Astrocyte (in vitro differentiated cells and primary cell): ENCODE measurements around the gene CYTH3. TPM values are rescaled to one million over a fixed set of nuclear protein-coding genes. Genes with fewer than 3 reads are reported as not detected.
A peak's percentile ranks its signal among the peaks of the same experiment; 100 is the strongest.

Experiments used
- DNase-seq: peaks from one replicate; pipeline ENCODE4 v3.0.0-alpha.2; 2010; ENCODE audit warnings: low read depth
- FAIRE-seq: peaks from 2 replicates; lab custom pipeline; 2011; peaks lifted over from hg19 to GRCh38; lab: Jason Lieb, UNC
- H2AFZ ChIP-seq: 2 replicates; pipeline ENCODE4 v1.6.0; 2012; ENCODE audit warnings: low read depth, low read length, inconsistent platforms
- H3K27ac ChIP-seq: 2 replicates; pipeline ENCODE4 v1.5.1; 2011; ENCODE audit warnings: low read depth, low read length, inconsistent platforms
- H3K27me3 ChIP-seq: 2 replicates; pipeline ENCODE4 v1.6.0; 2011; ENCODE audit warnings: low read length, inconsistent platforms; ENCODE audit not compliant: insufficient read depth
- H3K36me3 ChIP-seq: 2 replicates; pipeline ENCODE4 v1.5.1; 2011; ENCODE audit warnings: low read length, inconsistent platforms; ENCODE audit not compliant: insufficient read depth
- H3K4me1 ChIP-seq: 2 replicates; pipeline ENCODE4 v1.5.1; 2011; ENCODE audit warnings: low read length, inconsistent platforms; ENCODE audit not compliant: insufficient read depth
- H3K4me2 ChIP-seq: 2 replicates; pipeline ENCODE4 v1.6.0; 2012; ENCODE audit warnings: low read length, inconsistent platforms
- H3K4me3 ChIP-seq: 2 replicates; pipeline ENCODE4 v1.5.1; 2011; ENCODE audit warnings: low read depth, mild to moderate bottlenecking, low read length, inconsistent platforms; ENCODE audit not compliant: insufficient read depth
- H3K79me2 ChIP-seq: 2 replicates; pipeline ENCODE4 v1.6.0; 2012; ENCODE audit warnings: mild to moderate bottlenecking, low read length, inconsistent platforms; ENCODE audit not compliant: insufficient read depth
- H3K9ac ChIP-seq: 2 replicates; pipeline ENCODE4 v1.6.0; 2012; ENCODE audit warnings: mild to moderate bottlenecking, low read length, inconsistent platforms
- H3K9me3 ChIP-seq: 2 replicates; pipeline ENCODE4 v1.5.1; 2012; ENCODE audit warnings: low read depth, mild to moderate bottlenecking, low read length, inconsistent platforms; ENCODE audit not compliant: insufficient read depth
- H4K20me1 ChIP-seq: 2 replicates; pipeline ENCODE4 v1.6.0; 2012; ENCODE audit warnings: low read length, inconsistent platforms; ENCODE audit not compliant: insufficient read depth
- H3K27ac Mint-ChIP-seq: one replicate; pipeline ENCODE4 v1.8.0; 2021; ENCODE audit warnings: mild to moderate bottlenecking, mixed read lengths; ENCODE audit not compliant: unreplicated experiment
- H3K27me3 Mint-ChIP-seq: one replicate; pipeline ENCODE4 v1.8.0; 2021; ENCODE audit warnings: low read depth, mixed read lengths; ENCODE audit not compliant: unreplicated experiment
- H3K36me3 Mint-ChIP-seq: one replicate; pipeline ENCODE4 v1.8.0; 2021; ENCODE audit warnings: low read depth, mixed read lengths; ENCODE audit not compliant: unreplicated experiment
- H3K4me1 Mint-ChIP-seq: one replicate; pipeline ENCODE4 v1.8.0; 2021; ENCODE audit warnings: low read depth, mixed read lengths; ENCODE audit not compliant: unreplicated experiment
- H3K4me3 Mint-ChIP-seq: one replicate; pipeline ENCODE4 v1.8.0; 2021; ENCODE audit warnings: mild to moderate bottlenecking, moderate library complexity, mixed read lengths; ENCODE audit not compliant: unreplicated experiment
- H3K9me3 Mint-ChIP-seq: one replicate; pipeline ENCODE4 v1.8.0; 2021; ENCODE audit warnings: mild to moderate bottlenecking, mixed read lengths; ENCODE audit not compliant: unreplicated experiment
- CTCF ChIP-seq: IDR thresholded peaks from 2 replicates; pipeline ENCODE4 v1.5.1; 2011; ENCODE audit warnings: low read depth, mild to moderate bottlenecking, inconsistent platforms, low read length, moderate library complexity; ENCODE audit not compliant: insufficient read depth
- EZH2 ChIP-seq: IDR thresholded peaks from 2 replicates; pipeline ENCODE4 v1.6.1; 2012; ENCODE audit warnings: mild to moderate bottlenecking, low read length, inconsistent platforms; ENCODE audit not compliant: insufficient read depth
- total RNA-seq: library from RNA; stranded (reverse); gene quantifications from 2 replicates; pipeline ENCODE4 v1.2.1, GENCODE V29; 2021

Gene CYTH3
- total RNA-seq, 1 donor from 2014 or later, result 29.3 TPM

- peaks cover 59% of the 10 kb centered on the region for H3K4me1 Mint-ChIP-seq
- Histone ChIP-seq H3K27me3 (no peaks in the 10 kb centered on the region), H3K9me3 (no peaks in the 10 kb centered on the region), H3K4me1 (peaks cover 41% of the 10 kb centered on the region), H3K79me2 (peaks cover 82% of the 10 kb centered on the region), H3K36me3 (no peaks in the 10 kb centered on the region), H4K20me1 (peaks cover 22% of the 10 kb centered on the region), H3K4me2 (peak overlapping the region; percentile 58), H3K4me3 (no peak overlapping the region), H3K27ac (peak overlapping the region; percentile 83), H3K9ac (peak overlapping the region; percentile 56), H2AFZ (no peak overlapping the region)
- H3K27me3 Mint-ChIP-seq, result no peaks in the 10 kb centered on the region
- TF ChIP-seq CTCF (no peak), EZH2 (no peak)
- H3K9me3 Mint-ChIP-seq, result no peaks in the 10 kb centered on the region
- no peak for FAIRE-seq
- H3K27ac Mint-ChIP-seq, result no peak overlapping the region
- H3K36me3 Mint-ChIP-seq, result no peaks in the 10 kb centered on the region
- DNase-seq, result peak; percentile 85
- no peak overlapping the region for H3K4me3 Mint-ChIP-seq
These were observed 13.8 kb downstream of the CYTH3 start for GRCh38 chr7:6258440-6259182.

- no peak overlapping the region for H3K4me3 ChIP-seq
- peak overlapping the region; percentile 42 for H3K27ac Mint-ChIP-seq
- H3K9ac ChIP-seq, result peak overlapping the region; percentile 70
- H3K4me2 ChIP-seq, result peak overlapping the region; percentile 16
- peaks cover 61% of the 10 kb centered on the region for H3K4me1 Mint-ChIP-seq
- DNase-seq (no peak), FAIRE-seq (no peak)
- H4K20me1 ChIP-seq, result peaks cover 21% of the 10 kb centered on the region
- peak overlapping the region; percentile 83 for H3K27ac ChIP-seq
- H3K36me3 Mint-ChIP-seq, result no peaks in the 10 kb centered on the region
- peaks cover 80% of the 10 kb centered on the region for H3K79me2 ChIP-seq
- H2AFZ ChIP-seq, result no peak overlapping the region
- no peaks in the 10 kb centered on the region for H3K9me3 Mint-ChIP-seq
- H3K36me3 ChIP-seq, result no peaks in the 10 kb centered on the region
- no peaks in the 10 kb centered on the region for H3K27me3 Mint-ChIP-seq
- no peak overlapping the region for H3K4me3 Mint-ChIP-seq
- no peaks in the 10 kb centered on the region for H3K27me3 ChIP-seq
- TF ChIP-seq CTCF, result no peak
- no peak for TF ChIP-seq EZH2
- H3K4me1 ChIP-seq, result peaks cover 47% of the 10 kb centered on the region
- no peaks in the 10 kb centered on the region for H3K9me3 ChIP-seq
These were observed 14.7 kb downstream of the CYTH3 start for GRCh38 chr7:6257675-6258074.
